ENCODE results near the gene ADAM29.
A peak's percentile ranks its signal among the peaks of the same experiment; 100 is the strongest.
"Not testable (repeated sequence)": the region's sequence is repeated elsewhere in the genome, so short reads cannot be mapped to it uniquely, and the experiment has no call there.

The ADAM29 gene

DNA sequence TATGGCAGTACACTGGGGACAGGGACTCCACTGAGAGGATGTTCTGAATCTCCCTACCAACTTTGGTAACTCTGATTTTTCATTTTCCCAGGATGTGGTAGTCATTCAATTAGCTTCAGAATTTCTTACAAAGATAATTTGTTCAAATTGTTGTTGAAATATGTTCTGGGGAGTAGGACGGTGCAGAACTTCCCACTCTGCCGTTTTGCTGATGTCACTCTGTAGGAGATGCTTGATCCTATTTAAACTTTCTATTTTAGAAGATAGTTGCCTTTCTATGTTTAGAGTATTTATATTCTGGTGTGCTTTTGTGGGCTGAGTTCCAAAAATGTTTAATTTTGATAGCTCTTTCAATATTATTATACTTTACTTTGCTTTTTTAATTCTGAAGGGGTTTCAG, 55.2 kb downstream of the ADAM29 start:
- H3F3A ChIP-seq (ENCODE audit: insufficient read depth, low read length), result no peaks in the 10 kb centered on the region
- H2AFZ ChIP-seq (ENCODE audit: low read length), result no peak overlapping the region
- H3K9ac ChIP-seq (ENCODE audit: low read length), result no peak overlapping the region
- no peak overlapping the region for H3K4me2 ChIP-seq (ENCODE audit: low read length)
- no peaks in the 10 kb centered on the region for H3K27me3 ChIP-seq (ENCODE audit: insufficient read depth, low read length)
- no peak overlapping the region for H3K4me3 ChIP-seq (ENCODE audit: low read depth, low read length, poor library complexity, severe bottlenecking)
- no peak overlapping the region for H3K27ac ChIP-seq (ENCODE audit: low read depth, low read length, poor library complexity, severe bottlenecking)
- no peaks in the 10 kb centered on the region for H3K36me3 ChIP-seq (ENCODE audit: insufficient read depth, low read length)
- H3K9me2 ChIP-seq (ENCODE audit: low read depth, low read length), result no peaks in the 10 kb centered on the region
- TF ChIP-seq EZH2 (IDR thresholded peaks at IDR 0.05; ENCODE audit: borderline replicate concordance, low read length), result no peak
- TF ChIP-seq, protein P1, sequence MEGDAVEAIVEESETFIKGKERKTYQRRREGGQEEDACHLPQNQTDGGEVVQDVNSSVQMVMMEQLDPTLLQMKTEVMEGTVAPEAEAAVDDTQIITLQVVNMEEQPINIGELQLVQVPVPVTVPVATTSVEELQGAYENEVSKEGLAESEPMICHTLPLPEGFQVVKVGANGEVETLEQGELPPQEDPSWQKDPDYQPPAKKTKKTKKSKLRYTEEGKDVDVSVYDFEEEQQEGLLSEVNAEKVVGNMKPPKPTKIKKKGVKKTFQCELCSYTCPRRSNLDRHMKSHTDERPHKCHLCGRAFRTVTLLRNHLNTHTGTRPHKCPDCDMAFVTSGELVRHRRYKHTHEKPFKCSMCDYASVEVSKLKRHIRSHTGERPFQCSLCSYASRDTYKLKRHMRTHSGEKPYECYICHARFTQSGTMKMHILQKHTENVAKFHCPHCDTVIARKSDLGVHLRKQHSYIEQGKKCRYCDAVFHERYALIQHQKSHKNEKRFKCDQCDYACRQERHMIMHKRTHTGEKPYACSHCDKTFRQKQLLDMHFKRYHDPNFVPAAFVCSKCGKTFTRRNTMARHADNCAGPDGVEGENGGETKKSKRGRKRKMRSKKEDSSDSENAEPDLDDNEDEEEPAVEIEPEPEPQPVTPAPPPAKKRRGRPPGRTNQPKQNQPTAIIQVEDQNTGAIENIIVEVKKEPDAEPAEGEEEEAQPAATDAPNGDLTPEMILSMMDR (IDR thresholded peaks at IDR 0.05; ENCODE audit: low read length), result no peak
- H4K20me1 ChIP-seq (ENCODE audit: insufficient read depth, low read length), result no peaks in the 10 kb centered on the region
- peaks cover 13% of the 10 kb centered on the region for H3K4me1 ChIP-seq (ENCODE audit: insufficient read depth, low read length, severe bottlenecking)
- H3K79me2 ChIP-seq (ENCODE audit: insufficient read depth, low read length), result no peaks in the 10 kb centered on the region
- H3K9me3 ChIP-seq (ENCODE audit: low read length), result peaks cover 3% of the 10 kb centered on the region

DNA sequence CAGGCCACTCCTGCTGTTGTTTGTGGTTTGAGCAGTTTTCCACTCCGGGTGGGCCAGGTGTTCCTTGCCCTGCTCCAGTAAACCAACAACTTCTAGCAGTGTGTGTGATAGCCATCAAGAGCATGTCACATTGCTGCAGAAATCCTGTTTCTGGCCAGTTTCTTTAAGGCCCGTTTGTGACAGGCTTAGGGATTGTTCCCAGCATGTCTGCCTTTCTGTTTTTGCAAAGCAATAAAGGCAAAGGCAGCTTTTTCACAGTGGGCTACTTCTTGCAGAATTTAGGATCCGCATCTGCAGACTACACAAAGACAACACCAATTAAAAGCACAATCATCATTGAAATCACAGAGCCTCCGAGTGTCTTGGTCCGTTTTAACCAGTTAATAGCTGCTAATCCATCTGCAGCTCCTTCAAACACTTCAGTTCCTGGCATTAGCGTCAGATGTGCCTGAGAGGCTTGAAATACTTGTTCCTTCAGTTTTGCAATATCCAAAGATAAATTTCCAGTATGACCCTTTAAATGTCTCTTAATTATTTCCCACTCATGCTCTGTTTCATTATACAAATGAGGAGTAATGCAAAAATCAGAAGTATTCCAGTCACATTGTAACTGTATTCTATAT, 65.1 kb downstream of the ADAM29 start:
- H3K27me3 ChIP-seq (ENCODE audit: insufficient read depth, low read length), result no peaks in the 10 kb centered on the region
- H3F3A ChIP-seq (ENCODE audit: insufficient read depth, low read length), result no peaks in the 10 kb centered on the region
- no peak overlapping the region for H2AFZ ChIP-seq (ENCODE audit: low read length)
- H4K20me1 ChIP-seq (ENCODE audit: insufficient read depth, low read length), result no peaks in the 10 kb centered on the region
- H3K4me1 ChIP-seq (ENCODE audit: insufficient read depth, low read length, severe bottlenecking), result peaks cover 10% of the 10 kb centered on the region
- TF ChIP-seq, protein P1 (IDR thresholded peaks at IDR 0.05; ENCODE audit: low read length), result no peak
- no peak for TF ChIP-seq EZH2 (IDR thresholded peaks at IDR 0.05; ENCODE audit: borderline replicate concordance, low read length)
- H3K36me3 ChIP-seq (ENCODE audit: insufficient read depth, low read length), result 0 out of 2 replicates have a peak, but pooled peaks cover 3% of the 10 kb centered on the region
- H3K9ac ChIP-seq (ENCODE audit: low read length), result peak overlapping the region; percentile 2; the same call in 1 of the 2 replicates
- H3K4me2 ChIP-seq (ENCODE audit: low read length), result no peak overlapping the region
- no peak overlapping the region for H3K4me3 ChIP-seq (ENCODE audit: low read depth, low read length, poor library complexity, severe bottlenecking)
- no peaks in the 10 kb centered on the region for H3K9me2 ChIP-seq (ENCODE audit: low read depth, low read length)
- no peaks in the 10 kb centered on the region for H3K79me2 ChIP-seq (ENCODE audit: insufficient read depth, low read length)
- peak overlapping the region; percentile 61 for H3K27ac ChIP-seq (ENCODE audit: low read depth, low read length, poor library complexity, severe bottlenecking)
- H3K9me3 ChIP-seq (ENCODE audit: low read length), result peaks cover 19% of the 10 kb centered on the region

DNA sequence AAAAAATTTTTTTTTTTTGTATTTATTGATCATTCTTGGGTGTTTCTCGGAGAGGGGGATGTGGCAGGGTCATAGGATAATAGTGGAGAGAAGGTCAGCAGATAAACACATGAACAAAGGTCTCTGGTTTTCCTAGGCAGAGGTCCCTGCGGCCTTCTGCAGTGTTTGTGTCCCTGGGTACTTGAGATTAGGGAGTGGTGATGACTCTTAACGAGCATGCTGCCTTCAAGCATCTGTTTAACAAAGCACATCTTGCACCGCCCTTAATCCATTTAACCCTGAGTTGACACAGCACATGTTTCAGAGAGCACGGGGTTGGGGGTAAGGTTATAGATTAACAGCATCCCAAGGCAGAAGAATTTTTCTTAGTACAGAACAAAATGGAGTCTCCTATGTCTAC, 65.7 kb downstream of the ADAM29 start:
- H3K27ac ChIP-seq (ENCODE audit: low read depth, low read length, poor library complexity, severe bottlenecking); H3K79me2 ChIP-seq (ENCODE audit: insufficient read depth, low read length); H4K20me1 ChIP-seq (ENCODE audit: insufficient read depth, low read length); H3K27me3 ChIP-seq (ENCODE audit: insufficient read depth, low read length); H2AFZ ChIP-seq (ENCODE audit: low read length); H3K9me2 ChIP-seq (ENCODE audit: low read depth, low read length); H3K9ac ChIP-seq (ENCODE audit: low read length); H3K4me2 ChIP-seq (ENCODE audit: low read length); H3K4me3 ChIP-seq (ENCODE audit: low read depth, low read length, poor library complexity, severe bottlenecking); H3K36me3 ChIP-seq (ENCODE audit: insufficient read depth, low read length); H3F3A ChIP-seq (ENCODE audit: insufficient read depth, low read length): not testable (repeated sequence)
- peaks cover 19% of the 10 kb centered on the region for H3K9me3 ChIP-seq (ENCODE audit: low read length)
- peaks cover 10% of the 10 kb centered on the region for H3K4me1 ChIP-seq (ENCODE audit: insufficient read depth, low read length, severe bottlenecking)

DNA sequence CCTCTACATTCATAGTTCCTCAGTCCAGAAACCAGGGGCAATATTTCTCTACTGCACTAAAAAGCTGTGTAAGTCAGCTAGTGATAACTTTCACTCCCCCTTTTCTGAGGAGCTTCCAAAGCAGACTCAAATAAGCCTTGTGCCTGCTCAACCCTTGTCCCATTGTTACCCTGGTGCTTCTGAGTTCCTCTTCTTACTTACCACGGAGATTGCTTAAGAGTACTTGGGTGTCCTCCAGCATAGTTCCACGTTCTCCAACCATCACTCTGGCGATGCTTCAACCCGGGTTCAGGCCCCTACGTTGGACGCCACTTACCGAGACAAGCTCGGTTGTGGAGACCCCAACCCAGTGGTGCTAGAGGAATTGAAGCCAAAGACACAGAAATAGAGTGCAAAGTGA, 71.6 kb downstream of the ADAM29 start:
- H3K27me3 ChIP-seq (ENCODE audit: insufficient read depth, low read length), result no peaks in the 10 kb centered on the region
- H3K9me2 ChIP-seq (ENCODE audit: low read depth, low read length), result no peaks in the 10 kb centered on the region
- no peaks in the 10 kb centered on the region for H3F3A ChIP-seq (ENCODE audit: insufficient read depth, low read length)
- no peak overlapping the region for H3K4me2 ChIP-seq (ENCODE audit: low read length)
- no peaks in the 10 kb centered on the region for H3K79me2 ChIP-seq (ENCODE audit: insufficient read depth, low read length)
- no peak overlapping the region for H3K4me3 ChIP-seq (ENCODE audit: low read depth, low read length, poor library complexity, severe bottlenecking)
- H3K9me3 ChIP-seq (ENCODE audit: low read length), result peaks cover 24% of the 10 kb centered on the region
- no peaks in the 10 kb centered on the region for H3K4me1 ChIP-seq (ENCODE audit: insufficient read depth, low read length, severe bottlenecking)
- H2AFZ ChIP-seq (ENCODE audit: low read length), result no peak overlapping the region
- H4K20me1 ChIP-seq (ENCODE audit: insufficient read depth, low read length), result no peaks in the 10 kb centered on the region
- H3K36me3 ChIP-seq (ENCODE audit: insufficient read depth, low read length), result no peaks in the 10 kb centered on the region
- no peak for TF ChIP-seq EZH2 (IDR thresholded peaks at IDR 0.05; ENCODE audit: borderline replicate concordance, low read length)
- TF ChIP-seq, protein P1 (IDR thresholded peaks at IDR 0.05; ENCODE audit: low read length), result no peak
- no peak overlapping the region for H3K27ac ChIP-seq (ENCODE audit: low read depth, low read length, poor library complexity, severe bottlenecking)
- H3K9ac ChIP-seq (ENCODE audit: low read length), result no peak overlapping the region
